GM19397 (cell line): Measurements from ENCODE around the gene DNAJB11.
"Not testable (repeated sequence)": the region's sequence is repeated elsewhere in the genome, so short reads cannot be mapped to it uniquely, and the experiment has no call there.

Experiments used
- ATAC-seq: cut with Tn5 transposase; IDR thresholded peaks from one replicate; pipeline ENCODE4 v1.9.1; 2021; ENCODE audit warnings: mild to moderate bottlenecking, moderate library complexity; ENCODE audit not compliant: unreplicated experiment

Gene DNAJB11

GRCh38 chr3:186551387-186551786 lies 19.1 kb upstream of the DNAJB11 start:
- ATAC-seq = no peak

- no peak for ATAC-seq
Observed at GRCh38 chr3:186552408-186553031, 18.0 kb upstream of the DNAJB11 start.

- ATAC-seq = no peak
Observed at GRCh38 chr3:186564586-186564985, 5.9 kb upstream of the DNAJB11 start.

- ATAC-seq = no peak
Observed at GRCh38 chr3:186566772-186567071, 3.8 kb upstream of the DNAJB11 start.

GRCh38 chr3:186567072-186567921 lies 3.2 kb upstream of the DNAJB11 start, which contains the start of gene TBCCD1:
Gene TBCCD1 (minus strand): TSS chr3:186567339. CDS start chr3:186564329, 3,010 bp downstream.
- ATAC-seq = peak; percentile 57

- ATAC-seq = not testable (repeated sequence)
Observed at GRCh38 chr3:186569361-186569760, 1.2 kb upstream of the DNAJB11 start.

- ATAC-seq = no peak
Observed at GRCh38 chr3:186569779-186570095, 783 bp upstream of the DNAJB11 start.

- no peak for ATAC-seq
Observed at GRCh38 chr3:186570941-186571643, 572 bp downstream of the DNAJB11 start.

- no peak for ATAC-seq
Observed at GRCh38 chr3:186571644-186572013, 1.1 kb downstream of the DNAJB11 start.

- no peak for ATAC-seq
Observed at GRCh38 chr3:186577521-186577920, 7.0 kb downstream of the DNAJB11 start.

GRCh38 chr3:186580785-186581184 lies 10.3 kb downstream of the DNAJB11 start:
- no peak for ATAC-seq

GRCh38 chr3:186582541-186582940 lies 12.0 kb downstream of the DNAJB11 start:
- no peak for ATAC-seq

GRCh38 chr3:186583831-186584230 lies 13.3 kb downstream of the DNAJB11 start:
- no peak for ATAC-seq

- not testable (repeated sequence) for ATAC-seq
Observed at GRCh38 chr3:186586245-186586644, 15.7 kb downstream of the DNAJB11 start.

- ATAC-seq = no peak
Observed at GRCh38 chr3:186587183-186587582, 16.7 kb downstream of the DNAJB11 start.

- ATAC-seq = no peak
Observed at GRCh38 chr3:186588632-186589031, 18.1 kb downstream of the DNAJB11 start.

- no peak for ATAC-seq
Observed at GRCh38 chr3:186589121-186589520, 18.6 kb downstream of the DNAJB11 start.

- no peak for ATAC-seq
Observed at GRCh38 chr3:186589856-186590579, 19.5 kb downstream of the DNAJB11 start.

GRCh38 chr3:186590580-186591295 lies 20.2 kb downstream of the DNAJB11 start:
- ATAC-seq = no peak

GRCh38 chr3:186592682-186593081 lies 22.2 kb downstream of the DNAJB11 start:
- ATAC-seq = no peak

GRCh38 chr3:186593862-186594261 lies 23.3 kb downstream of the DNAJB11 start:
- no peak for ATAC-seq
